Spleen (tissue), 11 donors: Measurements from ENCODE around the gene PAM. TPM values are rescaled to one million over a fixed set of nuclear protein-coding genes. Genes with fewer than 3 reads are reported as not detected.

Source experiments
- DNase-seq: peaks from one replicate; pipeline ENCODE4 v3.0.0-alpha.2; 2020
- H3K27ac ChIP-seq, 8 donors: fragments of 200-600 bp; sonication (generic) in 7 of 8; 1 replicate in 4 of 8; 2 replicates in 4 of 8; pipeline versions ENCODE4 v1.5.0 to v1.8.0; 2016 to 2021; ENCODE audit warnings: inconsistent platforms in 4 of 8, mild to moderate bottlenecking in 4 of 8, moderate library complexity in 1 of 8
- H3K27me3 ChIP-seq, 7 donors: fragments of 200-600 bp; sonication (generic) in 6 of 7; replicated peaks in 1 of 7; 1 replicate in 4 of 7; 2 replicates in 3 of 7; pipeline versions ENCODE4 v1.5.0 to v1.8.0; 2016 to 2021; ENCODE audit warnings: inconsistent platforms in 3 of 7, mild to moderate bottlenecking in 1 of 7
- H3K36me3 ChIP-seq, 6 donors: fragments of 200-600 bp; sonication (generic) in 5 of 6; 1 replicate in 4 of 6; 2 replicates in 2 of 6; pipeline versions ENCODE4 v1.5.0 to v1.8.0; 2016 to 2021; ENCODE audit warnings: inconsistent platforms in 2 of 6
- H3K4me1 ChIP-seq, 6 donors: fragments of 200-600 bp; sonication (generic) in 5 of 6; 1 replicate in 3 of 6; 2 replicates in 3 of 6; pipeline versions ENCODE4 v1.5.0 to v1.8.0; 2016 to 2021; ENCODE audit warnings: inconsistent platforms in 3 of 6
- H3K4me3 ChIP-seq, 8 donors: fragments of 200-600 bp; sonication (generic) in 7 of 8; 1 replicate in 4 of 8; 2 replicates in 4 of 8; pipeline versions ENCODE4 v1.5.0 to v1.8.0; 2016 to 2021; ENCODE audit warnings: inconsistent platforms in 4 of 8, mild to moderate bottlenecking in 4 of 8, moderate library complexity in 2 of 8
- H3K9me3 ChIP-seq, 8 donors: fragments of 200-600 bp; sonication (generic) in 7 of 8; 1 replicate in 4 of 8; 2 replicates in 4 of 8; pipeline versions ENCODE4 v1.5.0 to v1.8.0; 2016 to 2021; ENCODE audit warnings: inconsistent platforms in 4 of 8
- POLR2A ChIP-seq, 3 donors: fragments of 450-650 bp; IDR thresholded peaks; one replicate each; pipeline ENCODE4 v1.5.1; 2017; ENCODE audit warnings: antibody characterized with exemption in 3 of 3, mild to moderate bottlenecking in 1 of 3
- POLR2AphosphoS5 ChIP-seq, 3 donors: sonication (generic); formaldehyde crosslinking; IDR thresholded peaks; one replicate each; pipeline ENCODE4 v1.5.1; 2017; ENCODE audit warnings: antibody characterized with exemption in 3 of 3
- WGBS, 5 donors: extraction: QIAGEN DNeasy Blood & Tissue Kit in 3 of 5; methylation state at CpG; one replicate each; pipeline versions ENCODE4 v1.1.5 to v1.1.7; 2013 to 2018; 5-methylcytosine and 5-hydroxymethylcytosine counted together
- intact Hi-C: fragments of 100-400 bp; cut with DNase I; formaldehyde crosslinking; loops from one replicate; pipeline ENCODE4 v1.15.0; 2023; ENCODE audit warnings: low total_unique reads
- polyA plus RNA-seq, 3 donors: library from polyadenylated mRNA; stranded (reverse); fragments of 200-250 nt; gene quantifications; one replicate each; pipeline ENCODE4 v1.2.1, GENCODE V29; 2013
- total RNA-seq, 7 donors: library from RNA; depleted of rRNA in 3 of 7; stranded (reverse); fragments of >200 nt in 3 of 7; fragmentation: NEBNext Ultra II Directional in 4 of 7; extraction: Animal tissue kit (Norgen Biotek cat#: 25700) in 4 of 7; gene quantifications; one replicate each; pipeline versions ENCODE4 v1.1.0 to v1.2.1, GENCODE V29; 2016 to 2021
- TF ChIP-seq, protein P1 (sequence below), 11 experiments: fragments of 200-600 bp in 7 of 11; fragments of 450-650 bp in 4 of 11; sonication (generic) in 4 of 11; IDR thresholded peaks in 8 of 11; conservative IDR thresholded peaks in 3 of 11; 1 replicate in 7 of 11; 2 replicates in 4 of 11; pipeline versions ENCODE4 v1.4.0 to v1.8.0; 2016 to 2021; ENCODE audit warnings: antibody characterized with exemption in 11 of 11, inconsistent platforms in 4 of 11, mild to moderate bottlenecking in 1 of 11
- donor health status: healthy with polysubstance abuse.
- donor health status: DM: no; HTN: no; CAD: no; lungs with moderate emphysema.
- donor health status: DM: no; HTN: no; CAD: no.
- donor health status: Bipolar disorder and iron deficiency.
- donor health status: healthy.
- donor health status: DM: no; HTN: no; CAD: no.
- donor health status: DM: yes; HTN: yes; CAD: no.

PAM gene
- total and polyA plus RNA-seq, 10 donors: 37.4 to 155 (median 110) TPM

DNA sequence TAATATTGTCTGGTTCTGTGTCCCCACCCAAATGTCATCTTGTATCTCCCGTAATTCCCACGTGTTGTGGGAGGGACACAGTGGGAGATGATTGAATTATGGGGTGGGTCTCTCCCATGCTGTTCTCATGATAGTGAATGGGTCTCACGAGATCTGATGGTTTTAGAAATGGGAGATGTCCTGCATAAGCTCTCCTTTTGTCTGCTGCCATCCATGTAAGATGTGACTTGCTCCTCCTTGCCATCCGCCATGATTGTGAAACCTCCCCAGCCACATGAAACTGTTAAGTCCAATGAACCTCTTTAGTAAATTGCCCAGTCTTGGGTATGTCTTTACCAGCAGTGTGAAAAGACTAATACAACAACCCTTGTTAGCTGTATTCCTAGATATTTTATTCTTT is 320.3 kb downstream of the PAM start:
- Histone ChIP-seq H3K4me1 (no peaks in the 10 kb centered on the region), H3K27ac (no peak overlapping the region), H3K36me3 (no peaks in the 10 kb centered on the region), H3K9me3 (peaks cover 0 to 82% (median 77%) of the 10 kb centered on the region in 8 donors), H3K4me3 (no peak overlapping the region), H3K27me3 (no peaks in the 10 kb centered on the region)
- DNase-seq: no peak
- 88 to 98% (median 92%) methylated on average over 4 of the region's 4 CpGs for WGBS, 5 donors
- intact Hi-C loops: no loop called here
- TF ChIP-seq POLR2AphosphoS5 (IDR thresholded peaks at IDR 0.05) (no peak), POLR2A (IDR thresholded peaks at IDR 0.05) (no peak)
- TF ChIP-seq, protein P1, sequence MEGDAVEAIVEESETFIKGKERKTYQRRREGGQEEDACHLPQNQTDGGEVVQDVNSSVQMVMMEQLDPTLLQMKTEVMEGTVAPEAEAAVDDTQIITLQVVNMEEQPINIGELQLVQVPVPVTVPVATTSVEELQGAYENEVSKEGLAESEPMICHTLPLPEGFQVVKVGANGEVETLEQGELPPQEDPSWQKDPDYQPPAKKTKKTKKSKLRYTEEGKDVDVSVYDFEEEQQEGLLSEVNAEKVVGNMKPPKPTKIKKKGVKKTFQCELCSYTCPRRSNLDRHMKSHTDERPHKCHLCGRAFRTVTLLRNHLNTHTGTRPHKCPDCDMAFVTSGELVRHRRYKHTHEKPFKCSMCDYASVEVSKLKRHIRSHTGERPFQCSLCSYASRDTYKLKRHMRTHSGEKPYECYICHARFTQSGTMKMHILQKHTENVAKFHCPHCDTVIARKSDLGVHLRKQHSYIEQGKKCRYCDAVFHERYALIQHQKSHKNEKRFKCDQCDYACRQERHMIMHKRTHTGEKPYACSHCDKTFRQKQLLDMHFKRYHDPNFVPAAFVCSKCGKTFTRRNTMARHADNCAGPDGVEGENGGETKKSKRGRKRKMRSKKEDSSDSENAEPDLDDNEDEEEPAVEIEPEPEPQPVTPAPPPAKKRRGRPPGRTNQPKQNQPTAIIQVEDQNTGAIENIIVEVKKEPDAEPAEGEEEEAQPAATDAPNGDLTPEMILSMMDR (IDR thresholded peaks at IDR 0.05 in 8 of 11, conservative IDR thresholded peaks at IDR 0.05 in 3 of 11): no peak
